Glomerular visceral epithelial cell (primary cell): ENCODE measurements around the gene SLC25A13.
A peak's percentile ranks its signal among the peaks of the same experiment; 100 is the strongest.

Experiments used
- DNase-seq: peaks from one replicate; pipeline ENCODE4 v3.0.0-alpha.2; 2016; ENCODE audit errors: extremely low spot score

Gene SLC25A13

GRCh38 chr7:96322847-96323461, 1.1 kb upstream of the SLC25A13 start:
- no peak for DNase-seq

- no peak for DNase-seq
Observed at GRCh38 chr7:96322373-96322695, 436 bp upstream of the SLC25A13 start.

GRCh38 chr7:96321031-96321657, 754 bp downstream of the SLC25A13 start:
- DNase-seq = peak; percentile 82

GRCh38 chr7:96320442-96320841, 1.5 kb downstream of the SLC25A13 start:
- no peak for DNase-seq

GRCh38 chr7:96319439-96319838, 2.5 kb downstream of the SLC25A13 start:
- no peak for DNase-seq

- peak; percentile 31 for DNase-seq
Observed at GRCh38 chr7:96316949-96317348, 4.9 kb downstream of the SLC25A13 start.

- DNase-seq = no peak
Observed at GRCh38 chr7:96315125-96315512, 6.8 kb downstream of the SLC25A13 start.

- peak; percentile 40 for DNase-seq
Observed at GRCh38 chr7:96314402-96315124, 7.3 kb downstream of the SLC25A13 start.

GRCh38 chr7:96313940-96314339, 8.0 kb downstream of the SLC25A13 start:
- no peak for DNase-seq

GRCh38 chr7:96312502-96312901, 9.4 kb downstream of the SLC25A13 start:
- DNase-seq = no peak

- DNase-seq = no peak
Observed at GRCh38 chr7:96311967-96312366, 9.9 kb downstream of the SLC25A13 start.

GRCh38 chr7:96310110-96310509, 11.8 kb downstream of the SLC25A13 start:
- no peak for DNase-seq

- DNase-seq = no peak
Observed at GRCh38 chr7:96308950-96309263, 13.0 kb downstream of the SLC25A13 start.

GRCh38 chr7:96308253-96308949, 13.5 kb downstream of the SLC25A13 start:
- no peak for DNase-seq

GRCh38 chr7:96306385-96307125, 15.3 kb downstream of the SLC25A13 start:
- DNase-seq = no peak

- no peak for DNase-seq
Observed at GRCh38 chr7:96305915-96306314, 16.0 kb downstream of the SLC25A13 start.

- peak; percentile 52 for DNase-seq
Observed at GRCh38 chr7:96304573-96304972, 17.3 kb downstream of the SLC25A13 start.

- DNase-seq = peak; percentile 80
Observed at GRCh38 chr7:96303686-96304443, 18.0 kb downstream of the SLC25A13 start.

GRCh38 chr7:96303105-96303685, 18.7 kb downstream of the SLC25A13 start:
- DNase-seq = no peak

- DNase-seq = peak; percentile 15
Observed at GRCh38 chr7:96300986-96301385, 20.9 kb downstream of the SLC25A13 start.

GRCh38 chr7:96300502-96300901, 21.4 kb downstream of the SLC25A13 start:
- DNase-seq = peak; percentile 64
